HG02943 (cell line): ENCODE data around the gene PRR14.
A peak's percentile ranks its signal among the peaks of the same experiment; 100 is the strongest.
"Not testable (repeated sequence)": the region's sequence is repeated elsewhere in the genome, so short reads cannot be mapped to it uniquely, and the experiment has no call there.

Experiments
- ATAC-seq: cut with Tn5 transposase; IDR thresholded peaks from one replicate; pipeline ENCODE4 v1.9.1; 2021; ENCODE audit warnings: mild to moderate bottlenecking, low read depth, moderate library complexity; ENCODE audit not compliant: unreplicated experiment

The PRR14 gene

DNA sequence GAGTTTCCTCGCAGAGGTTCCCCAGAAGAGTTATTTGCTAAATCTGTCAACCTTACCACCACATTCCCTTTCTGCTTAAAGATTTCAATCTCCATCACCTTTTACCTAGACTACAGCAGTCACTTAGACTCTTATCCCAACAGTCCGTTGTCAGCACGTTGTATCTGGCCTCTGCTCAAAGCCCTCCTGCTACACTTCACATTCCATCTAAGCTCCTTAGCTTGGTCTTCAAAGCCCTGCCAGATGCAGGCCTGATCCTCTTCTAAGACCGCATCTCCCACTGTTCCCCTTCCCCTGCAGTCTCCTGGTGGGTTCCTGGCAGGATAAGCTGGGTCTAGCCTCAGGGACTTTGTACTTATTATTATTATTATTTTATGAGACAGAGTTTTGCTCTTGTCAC is 37.9 kb downstream of the PRR14 start:
- no peak for ATAC-seq

DNA sequence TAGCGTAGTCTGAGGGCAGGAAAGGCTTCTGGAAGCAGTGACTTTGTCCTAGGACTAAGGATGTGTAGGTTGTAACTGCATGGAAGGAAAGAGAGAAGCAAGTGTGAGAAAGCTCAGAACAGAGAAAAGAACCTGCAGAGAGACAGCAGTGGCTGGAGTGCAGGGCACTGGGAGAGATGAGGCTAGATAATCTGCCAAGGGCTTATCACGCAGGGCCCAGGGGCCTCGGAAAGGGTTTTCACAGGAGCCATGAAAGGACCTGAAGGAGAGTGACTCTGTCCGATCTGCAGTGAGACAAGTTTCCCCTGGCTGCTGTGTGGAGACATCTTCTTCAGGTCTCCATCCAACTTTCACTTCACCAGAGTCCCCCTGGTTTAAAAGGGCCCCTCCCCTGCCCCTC is 41.1 kb downstream of the PRR14 start:
- ATAC-seq = no peak

DNA sequence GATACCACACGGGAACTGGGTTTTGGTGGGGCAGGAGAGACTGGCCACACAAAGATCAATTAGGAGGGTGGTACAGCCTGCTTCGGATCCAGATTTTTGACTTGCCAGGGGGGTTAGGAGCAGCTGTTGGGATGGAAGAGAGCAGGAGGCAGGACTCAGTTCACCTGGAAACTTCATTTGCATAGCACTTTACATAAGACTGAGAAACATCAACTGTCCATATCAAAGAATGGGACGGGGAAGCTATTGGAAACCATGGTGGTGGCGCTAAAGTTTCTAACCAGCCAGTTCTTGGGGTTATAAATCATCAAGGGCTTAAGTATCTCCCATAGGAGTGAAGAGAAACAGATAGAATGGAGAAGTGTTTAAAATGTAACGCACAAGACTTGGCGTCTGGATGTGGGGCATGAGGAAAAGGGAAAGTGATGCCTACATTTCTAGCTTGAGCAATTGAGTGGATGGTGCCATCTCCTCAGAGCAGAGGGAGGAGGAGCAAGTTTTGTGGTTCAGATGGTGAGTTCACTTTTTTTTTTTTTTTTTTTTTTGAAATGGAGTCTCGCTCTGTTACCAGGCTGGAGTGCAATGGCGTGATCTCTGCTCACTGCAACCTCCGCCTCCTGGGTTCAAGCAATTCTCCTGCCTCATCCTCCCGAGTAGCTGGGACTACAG is 41.8 kb downstream of the PRR14 start:
- no peak for ATAC-seq

DNA sequence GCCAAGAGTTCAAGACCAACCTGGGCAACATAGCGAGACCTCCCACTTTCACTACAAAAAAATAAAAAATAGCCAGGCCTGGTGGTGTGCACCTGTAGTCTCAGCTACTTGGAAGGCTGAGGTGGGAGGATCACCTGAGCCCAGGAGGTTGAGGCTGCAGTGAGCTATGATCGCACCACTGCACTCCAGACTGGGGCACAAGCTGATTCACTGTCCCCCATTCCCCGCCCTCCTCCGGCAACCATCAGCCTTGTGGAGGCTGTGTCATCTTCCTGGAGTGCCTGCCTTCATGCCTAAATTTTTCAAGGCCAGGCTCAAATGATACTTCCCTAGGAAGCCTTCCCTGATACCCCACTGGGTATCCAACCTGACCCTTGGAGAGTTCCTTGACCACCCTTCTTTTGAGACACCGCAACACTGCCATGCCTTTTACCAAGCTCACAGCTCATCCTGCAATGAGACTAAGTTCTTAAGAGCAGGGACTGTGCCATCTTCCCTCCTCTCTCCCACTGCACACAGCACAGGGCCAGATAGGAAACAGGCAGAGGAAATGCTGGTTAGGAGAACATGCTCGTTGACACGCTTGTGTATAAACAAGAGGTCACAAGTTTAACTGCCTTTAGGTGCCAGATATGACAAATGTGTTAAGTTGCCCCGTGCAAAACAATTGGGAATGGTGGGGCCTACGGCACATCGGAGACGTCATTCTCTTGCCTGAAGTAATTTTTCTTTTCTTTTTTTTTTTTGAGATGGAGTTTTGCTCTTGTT is 44.4 kb downstream of the PRR14 start:
- no peak for ATAC-seq

DNA sequence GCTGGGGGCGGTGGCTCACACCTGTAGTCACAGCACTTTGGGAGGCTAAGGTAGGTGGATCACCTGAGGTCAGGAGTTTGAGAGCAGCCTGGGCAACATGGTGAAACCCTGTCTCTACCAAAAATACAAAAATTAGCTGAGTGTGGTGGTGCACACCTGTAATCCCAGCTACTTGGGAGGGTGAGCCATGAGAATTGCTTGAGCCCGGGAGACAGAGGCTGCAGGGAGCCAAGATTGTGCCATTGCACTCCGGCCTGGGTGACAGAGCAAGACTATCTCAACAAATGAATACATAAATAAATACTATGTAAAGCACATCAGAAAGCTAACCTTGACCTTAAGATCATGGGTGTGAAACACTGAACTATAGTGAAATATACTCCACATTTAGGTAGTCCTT is 45.9 kb downstream of the PRR14 start:
- not testable (repeated sequence) for ATAC-seq

DNA sequence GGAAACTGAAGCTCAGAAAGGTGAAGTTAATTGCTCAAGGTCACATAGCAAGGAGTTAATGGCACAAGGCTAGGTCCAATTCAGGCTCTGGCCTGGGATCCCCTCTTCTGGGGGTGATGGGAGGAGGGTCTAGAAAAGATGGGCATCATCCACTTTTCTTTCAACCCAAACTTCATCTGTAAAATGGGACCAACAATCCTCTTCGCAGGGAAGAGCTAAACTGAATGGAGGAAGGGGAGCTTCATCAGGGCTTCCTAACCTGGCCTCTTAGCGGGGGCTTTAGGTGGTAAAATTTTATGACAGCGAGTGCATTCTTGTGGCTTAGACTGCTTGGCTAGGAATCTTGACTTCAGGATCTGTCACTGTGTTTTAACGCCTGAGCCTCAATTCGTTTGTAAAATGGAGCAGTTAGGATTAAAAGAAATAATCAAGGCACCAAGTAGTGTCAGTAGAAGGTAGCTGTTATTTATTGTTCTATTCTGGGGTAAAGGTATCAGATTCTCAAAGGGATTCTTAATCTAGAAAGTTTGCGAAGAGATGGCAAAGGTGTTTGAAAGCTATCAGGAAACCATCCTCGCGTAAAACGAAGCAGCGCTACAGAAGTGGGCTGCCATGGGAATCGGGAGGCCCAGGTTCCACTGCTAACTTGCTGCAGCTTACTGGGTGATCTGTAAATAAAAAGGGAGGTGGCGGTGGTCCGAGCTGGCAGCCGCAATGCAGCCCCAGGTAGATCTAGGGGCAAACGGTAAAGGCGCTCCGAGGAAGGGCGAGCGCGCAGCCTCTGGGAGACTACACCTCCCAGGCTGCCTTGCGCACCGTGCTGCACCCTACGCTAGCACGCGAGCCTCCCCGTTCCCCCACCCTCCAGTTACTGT is 46.7 kb downstream of the PRR14 start:
- ATAC-seq = no peak

DNA sequence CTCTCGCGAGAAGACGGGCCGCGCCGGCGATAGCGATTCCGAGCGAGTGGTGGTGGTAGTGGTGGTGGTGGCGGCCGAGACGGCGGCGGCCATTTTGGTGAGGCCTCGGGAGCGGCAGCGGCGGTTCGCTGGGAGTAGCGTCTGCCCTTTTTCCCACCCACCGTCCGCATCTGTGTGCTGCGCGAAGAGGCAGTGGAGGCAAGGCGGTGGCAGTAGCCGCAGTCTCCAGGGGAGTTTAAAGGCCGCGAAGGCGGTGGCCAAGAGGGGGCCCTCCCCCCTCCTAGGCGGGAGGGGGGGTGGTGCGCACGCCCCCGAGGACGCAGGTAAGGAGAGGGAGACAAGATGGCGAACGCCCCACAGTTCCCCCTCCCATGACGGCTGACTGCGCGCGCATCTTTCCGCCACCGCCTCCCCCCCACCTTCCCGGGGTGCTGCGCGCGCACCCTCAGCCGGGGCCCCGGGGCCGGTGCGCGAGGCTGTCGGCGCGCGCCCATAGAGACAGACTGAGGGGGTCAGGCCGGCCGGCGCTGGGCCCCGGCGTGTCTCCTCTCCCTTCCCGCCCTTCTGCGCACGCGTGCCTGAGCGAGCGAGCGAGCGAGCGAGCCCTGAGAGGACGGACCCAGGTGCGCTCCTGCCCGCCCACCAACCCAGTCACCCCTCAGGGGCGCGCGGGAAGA is 47.5 kb downstream of the PRR14 start:
- ATAC-seq = peak; percentile 79

DNA sequence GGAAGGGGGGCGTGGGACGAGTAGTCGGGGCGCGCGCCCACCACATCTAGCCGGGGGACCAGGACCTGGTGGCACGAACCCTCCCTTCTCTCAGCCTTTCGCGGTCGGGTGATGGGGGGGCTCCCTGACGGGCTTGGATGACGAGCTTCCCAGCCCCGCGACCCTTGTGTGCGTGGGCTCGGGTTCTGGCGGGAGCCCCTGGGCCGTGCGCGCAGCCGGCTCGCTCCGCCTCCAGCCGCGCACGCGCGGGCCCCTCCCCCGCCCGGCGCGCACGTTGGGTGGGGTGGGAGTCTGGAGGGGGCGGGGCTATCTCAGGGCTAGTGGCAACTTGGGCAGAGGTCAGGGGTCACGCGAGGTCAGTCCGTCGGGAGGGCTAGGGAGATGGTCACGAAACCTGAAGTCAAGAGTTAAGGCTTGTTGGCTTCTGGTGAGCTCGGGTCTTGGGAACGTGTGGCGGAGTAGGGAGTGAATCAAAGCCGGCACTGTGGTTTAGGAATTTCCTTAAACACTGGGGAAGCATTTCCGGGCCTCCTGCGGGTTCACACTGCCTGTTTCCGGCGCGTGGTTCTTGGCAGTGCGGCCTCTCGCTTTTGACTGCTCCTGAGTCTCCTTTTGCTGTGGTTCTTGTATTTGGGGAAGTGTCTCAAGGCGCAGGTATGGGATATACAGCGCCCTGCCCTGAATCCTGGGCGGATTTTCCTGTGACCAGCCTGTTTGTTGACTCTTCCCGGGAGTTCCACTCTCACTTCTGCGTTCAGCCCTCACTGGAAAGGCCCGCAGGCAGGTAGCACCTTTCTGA is 48.3 kb downstream of the PRR14 start, which contains the start of gene SRCAP:
SRCAP (plus strand) TSS at position 356 of the 799 bp plus-strand sequence. CDS start 1,654 bp downstream, outside the sequence.
- peak; percentile 26 for ATAC-seq

DNA sequence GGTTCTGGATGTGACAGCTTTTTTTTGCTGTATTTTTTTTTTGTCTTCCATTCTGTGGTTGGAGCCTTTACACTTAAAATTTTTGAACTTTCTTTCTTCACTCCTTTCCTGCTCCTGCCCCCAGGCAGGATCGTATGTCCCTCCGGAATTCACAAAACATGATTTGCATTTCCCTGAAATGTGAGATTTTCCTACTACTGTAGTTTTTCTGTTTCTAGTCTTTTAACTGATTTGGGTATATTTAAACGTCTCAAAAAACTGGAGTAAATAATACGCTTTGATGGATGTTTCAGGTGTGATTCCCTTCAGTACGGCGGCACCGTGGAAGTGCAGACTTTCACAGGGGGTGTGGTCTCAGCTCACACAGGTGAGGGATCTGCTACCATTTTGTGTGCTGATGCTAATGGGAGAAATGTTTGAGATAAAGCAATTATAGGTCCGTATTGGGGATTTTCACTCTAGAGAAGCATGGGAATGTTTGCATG is 48.9 kb downstream of the PRR14 start:
- ATAC-seq = no peak

DNA sequence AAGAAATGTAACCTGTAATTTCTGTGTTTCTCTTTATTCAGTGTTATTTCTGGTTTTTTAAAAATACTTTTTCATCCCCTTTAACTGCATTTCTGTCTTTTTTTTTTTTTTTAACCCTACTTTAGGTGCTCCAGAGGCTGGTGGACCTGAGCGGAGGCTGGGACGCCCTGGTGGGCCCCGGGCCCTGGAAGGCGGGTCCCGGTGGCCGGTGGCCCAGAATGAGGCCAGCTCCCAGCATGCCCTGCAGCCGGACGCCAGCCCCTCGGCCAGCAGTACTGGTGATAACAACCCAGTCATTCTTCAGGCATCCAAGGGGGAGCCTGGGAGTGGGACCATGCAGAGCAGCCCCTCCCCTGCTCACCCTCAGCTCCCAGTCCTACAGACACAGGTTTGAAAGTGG is 49.7 kb downstream of the PRR14 start:
- no peak for ATAC-seq

DNA sequence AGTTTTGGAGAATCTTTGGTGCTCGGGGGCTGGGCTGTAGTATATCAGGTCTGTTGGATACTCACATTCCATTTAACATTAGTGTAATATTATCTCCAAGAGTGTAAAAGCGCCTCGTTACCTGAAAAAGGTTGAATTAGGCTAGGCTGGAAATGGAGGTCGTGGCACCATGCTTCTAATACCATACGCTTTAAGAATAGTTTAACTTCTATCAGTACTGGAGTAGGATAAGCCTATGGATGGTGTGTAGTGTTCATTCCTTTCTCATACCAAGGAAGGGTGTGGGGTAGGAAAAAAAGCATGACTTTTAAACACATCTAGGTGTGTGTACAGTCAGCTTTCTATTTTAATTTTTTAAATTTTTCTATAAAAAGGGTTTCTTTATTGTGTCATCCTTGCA is 50.2 kb downstream of the PRR14 start:
- ATAC-seq = no peak

DNA sequence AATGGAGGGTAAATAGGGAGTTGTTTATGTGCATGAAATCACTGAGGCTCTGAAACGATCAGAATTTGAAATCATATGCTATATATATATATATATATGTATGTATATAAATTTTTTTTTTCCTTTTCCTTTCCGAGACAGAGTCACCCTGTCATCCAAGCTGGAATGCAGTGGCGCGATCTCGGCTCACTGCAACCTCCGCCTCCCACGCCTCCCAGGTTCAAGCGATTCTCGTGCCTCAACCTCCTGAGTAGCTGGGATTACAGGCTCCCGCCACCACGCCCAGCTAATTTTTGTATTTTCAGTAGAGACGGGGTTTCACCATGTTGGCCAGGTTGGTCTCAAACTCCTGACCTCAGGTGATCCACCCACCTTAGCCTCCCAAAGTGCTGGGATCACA is 52.3 kb downstream of the PRR14 start:
- not testable (repeated sequence) for ATAC-seq

DNA sequence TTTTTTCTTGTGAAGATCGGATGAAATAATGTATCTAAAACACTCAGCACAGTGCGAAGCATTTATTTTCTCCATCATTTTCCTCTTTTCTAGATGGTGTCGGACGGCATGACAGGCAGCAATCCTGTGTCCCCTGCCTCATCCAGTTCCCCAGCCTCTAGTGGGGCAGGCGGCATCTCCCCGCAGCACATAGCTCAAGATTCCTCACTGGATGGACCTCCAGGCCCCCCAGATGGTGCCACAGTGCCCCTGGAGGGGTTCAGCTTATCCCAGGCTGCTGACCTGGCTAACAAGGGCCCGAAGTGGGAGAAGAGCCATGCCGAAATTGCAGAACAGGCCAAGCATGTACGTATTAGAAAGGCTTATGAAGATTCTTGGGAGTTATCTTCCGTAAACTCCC is 53.2 kb downstream of the PRR14 start:
- ATAC-seq = no peak
